Measurements from ENCODE around the gene FHAD1. TPM values are rescaled to one million over a fixed set of nuclear protein-coding genes. Genes with fewer than 3 reads are reported as not detected.

Gene FHAD1
- total and polyA plus RNA-seq, 10 of the 15 experiments (the other 5 are each of a cell fraction or from before 2014, with no cell fraction given): 0.09 to 1.0 (median 0.32) TPM; not detected in 2

DNA sequence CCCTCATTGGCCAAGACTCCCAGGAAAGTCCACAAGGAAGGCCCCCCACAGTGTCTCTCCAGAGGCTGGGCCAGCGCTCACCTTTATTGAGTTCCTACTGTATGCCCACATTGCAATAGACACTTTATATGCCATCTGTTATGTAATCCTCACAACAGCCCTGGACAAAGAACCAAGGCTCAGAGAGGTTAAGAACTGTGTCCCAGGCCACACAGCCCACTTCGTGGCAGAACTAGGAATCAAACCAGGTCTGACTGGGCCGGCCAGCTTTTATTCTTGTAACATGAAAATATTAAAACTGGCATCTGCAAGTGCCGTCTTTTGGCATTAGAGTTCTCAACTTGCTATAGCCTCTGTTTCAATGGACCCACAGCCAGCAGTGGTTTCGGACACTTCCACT lies 195.7 kb downstream of the FHAD1 start (continued):
- TF ChIP-seq, protein P1, sequence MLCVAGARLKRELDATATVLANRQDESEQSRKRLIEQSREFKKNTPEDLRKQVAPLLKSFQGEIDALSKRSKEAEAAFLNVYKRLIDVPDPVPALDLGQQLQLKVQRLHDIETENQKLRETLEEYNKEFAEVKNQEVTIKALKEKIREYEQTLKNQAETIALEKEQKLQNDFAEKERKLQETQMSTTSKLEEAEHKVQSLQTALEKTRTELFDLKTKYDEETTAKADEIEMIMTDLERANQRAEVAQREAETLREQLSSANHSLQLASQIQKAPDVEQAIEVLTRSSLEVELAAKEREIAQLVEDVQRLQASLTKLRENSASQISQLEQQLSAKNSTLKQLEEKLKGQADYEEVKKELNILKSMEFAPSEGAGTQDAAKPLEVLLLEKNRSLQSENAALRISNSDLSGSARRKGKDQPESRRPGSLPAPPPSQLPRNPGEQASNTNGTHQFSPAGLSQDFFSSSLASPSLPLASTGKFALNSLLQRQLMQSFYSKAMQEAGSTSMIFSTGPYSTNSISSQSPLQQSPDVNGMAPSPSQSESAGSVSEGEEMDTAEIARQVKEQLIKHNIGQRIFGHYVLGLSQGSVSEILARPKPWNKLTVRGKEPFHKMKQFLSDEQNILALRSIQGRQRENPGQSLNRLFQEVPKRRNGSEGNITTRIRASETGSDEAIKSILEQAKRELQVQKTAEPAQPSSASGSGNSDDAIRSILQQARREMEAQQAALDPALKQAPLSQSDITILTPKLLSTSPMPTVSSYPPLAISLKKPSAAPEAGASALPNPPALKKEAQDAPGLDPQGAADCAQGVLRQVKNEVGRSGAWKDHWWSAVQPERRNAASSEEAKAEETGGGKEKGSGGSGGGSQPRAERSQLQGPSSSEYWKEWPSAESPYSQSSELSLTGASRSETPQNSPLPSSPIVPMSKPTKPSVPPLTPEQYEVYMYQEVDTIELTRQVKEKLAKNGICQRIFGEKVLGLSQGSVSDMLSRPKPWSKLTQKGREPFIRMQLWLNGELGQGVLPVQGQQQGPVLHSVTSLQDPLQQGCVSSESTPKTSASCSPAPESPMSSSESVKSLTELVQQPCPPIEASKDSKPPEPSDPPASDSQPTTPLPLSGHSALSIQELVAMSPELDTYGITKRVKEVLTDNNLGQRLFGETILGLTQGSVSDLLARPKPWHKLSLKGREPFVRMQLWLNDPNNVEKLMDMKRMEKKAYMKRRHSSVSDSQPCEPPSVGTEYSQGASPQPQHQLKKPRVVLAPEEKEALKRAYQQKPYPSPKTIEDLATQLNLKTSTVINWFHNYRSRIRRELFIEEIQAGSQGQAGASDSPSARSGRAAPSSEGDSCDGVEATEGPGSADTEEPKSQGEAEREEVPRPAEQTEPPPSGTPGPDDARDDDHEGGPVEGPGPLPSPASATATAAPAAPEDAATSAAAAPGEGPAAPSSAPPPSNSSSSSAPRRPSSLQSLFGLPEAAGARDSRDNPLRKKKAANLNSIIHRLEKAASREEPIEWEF (IDR thresholded peaks at IDR 0.05; ENCODE audit: insufficient replicate concordance, low read depth, low read length): no peak
- TF ChIP-seq, protein P2, sequence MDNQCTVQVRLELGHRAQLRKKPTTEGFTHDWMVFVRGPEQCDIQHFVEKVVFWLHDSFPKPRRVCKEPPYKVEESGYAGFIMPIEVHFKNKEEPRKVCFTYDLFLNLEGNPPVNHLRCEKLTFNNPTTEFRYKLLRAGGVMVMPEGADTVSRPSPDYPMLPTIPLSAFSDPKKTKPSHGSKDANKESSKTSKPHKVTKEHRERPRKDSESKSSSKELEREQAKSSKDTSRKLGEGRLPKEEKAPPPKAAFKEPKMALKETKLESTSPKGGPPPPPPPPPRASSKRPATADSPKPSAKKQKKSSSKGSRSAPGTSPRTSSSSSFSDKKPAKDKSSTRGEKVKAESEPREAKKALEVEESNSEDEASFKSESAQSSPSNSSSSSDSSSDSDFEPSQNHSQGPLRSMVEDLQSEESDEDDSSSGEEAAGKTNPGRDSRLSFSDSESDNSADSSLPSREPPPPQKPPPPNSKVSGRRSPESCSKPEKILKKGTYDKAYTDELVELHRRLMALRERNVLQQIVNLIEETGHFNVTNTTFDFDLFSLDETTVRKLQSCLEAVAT (IDR thresholded peaks at IDR 0.05): no peak
- TF ChIP-seq KDM1A (IDR thresholded peaks at IDR 0.05; ENCODE audit: borderline replicate concordance) (no peak), PML (IDR thresholded peaks at IDR 0.05; ENCODE audit: low read length) (no peak), CREM (IDR thresholded peaks at IDR 0.05; ENCODE audit: low read depth) (no peak), ZNF207 (IDR thresholded peaks at IDR 0.05; ENCODE audit: borderline replicate concordance) (no peak), NFYB (IDR thresholded peaks at IDR 0.05; ENCODE audit: insufficient read depth, low read depth, low read length) (no peak), HDGF (IDR thresholded peaks at IDR 0.05) (no peak), GATAD2B (conservative IDR thresholded peaks at IDR 0.05; ENCODE audit: low read depth) (no peak)
